Measurements from ENCODE around the gene PLCD4.

The PLCD4 gene

GRCh38 chr2:218582076-218582475 lies 25.6 kb upstream of the PLCD4 start:
- Mint-ChIP-seq H3K4me3 (no peak overlapping the region), H3K4me1 (ENCODE audit: low read depth) (peaks cover 18% of the 10 kb centered on the region), H3K9me3 (no peaks in the 10 kb centered on the region), H3K36me3 (ENCODE audit: low read depth) (peaks cover 48% of the 10 kb centered on the region), H3K27me3 (ENCODE audit: low read depth) (no peaks in the 10 kb centered on the region), H3K27ac (peak overlapping the region; percentile 58)
- peak; percentile 16 for DNase-seq (ENCODE audit: low spot score)

DNA sequence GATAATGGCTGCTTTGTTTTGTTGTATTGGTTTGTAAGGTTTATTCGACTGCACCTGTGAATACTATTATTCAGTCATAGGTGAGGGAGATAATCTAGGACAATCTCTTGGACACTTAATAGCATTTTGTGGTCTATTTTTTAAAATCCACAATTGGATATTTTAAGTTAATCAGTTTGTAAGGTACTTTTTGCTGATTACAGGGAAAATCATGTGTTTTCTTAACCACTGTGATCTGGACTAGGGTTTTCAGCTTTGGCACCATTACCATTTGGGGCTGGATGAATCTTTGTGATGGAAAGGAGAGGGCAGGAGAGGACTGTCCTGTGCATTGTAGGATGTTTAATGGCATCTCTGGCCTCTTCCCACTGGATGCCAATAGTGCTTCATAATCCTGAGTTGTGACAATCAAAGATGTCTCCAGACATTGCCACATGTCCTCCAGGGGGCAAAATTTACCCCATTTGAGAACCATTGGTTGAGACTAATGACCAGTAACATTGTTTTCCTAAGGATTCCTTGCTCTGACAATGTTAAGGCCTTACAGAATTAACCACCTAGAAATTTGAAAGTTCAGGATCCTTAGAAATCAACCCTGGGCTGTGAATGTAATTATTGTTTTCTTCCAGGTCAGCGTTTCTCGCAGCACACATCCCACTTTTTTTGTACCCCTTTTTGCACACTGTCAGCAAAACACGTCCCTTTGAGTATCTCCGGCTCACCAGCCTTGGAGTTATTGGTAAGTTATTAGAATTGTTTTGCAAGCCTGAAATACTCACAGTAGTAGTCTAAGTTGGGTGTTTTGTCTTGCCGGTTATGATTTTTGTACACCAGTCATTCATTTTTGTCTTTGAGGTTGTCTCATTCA lies 23.5 kb upstream of the PLCD4 start:
- H3K9me3 Mint-ChIP-seq: no peaks in the 10 kb centered on the region
- no peak overlapping the region for H3K27ac Mint-ChIP-seq
- no peak for DNase-seq (ENCODE audit: low spot score)

DNA sequence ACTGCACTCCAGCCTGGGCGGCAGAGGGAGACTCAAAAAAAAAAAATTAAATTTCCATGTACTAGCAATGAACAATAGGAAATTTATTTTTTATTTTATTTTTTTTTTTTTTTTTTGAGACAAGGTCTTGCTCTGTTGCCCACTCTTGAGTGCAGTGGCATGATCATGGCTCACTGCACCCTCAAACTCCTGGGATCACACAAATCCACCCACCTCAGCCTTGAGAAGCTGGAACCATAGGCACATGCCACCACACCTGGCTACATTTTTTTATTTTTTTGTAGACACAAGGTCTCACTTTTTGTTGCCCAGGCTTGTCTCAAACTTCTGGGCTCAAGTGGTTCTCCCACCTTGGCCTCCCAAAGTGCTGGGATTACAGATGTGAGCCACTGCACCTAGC lies 22.2 kb upstream of the PLCD4 start:
- Mint-ChIP-seq H3K36me3 (ENCODE audit: low read depth) (peaks cover 58% of the 10 kb centered on the region), H3K27ac (no peak overlapping the region), H3K27me3 (ENCODE audit: low read depth) (no peaks in the 10 kb centered on the region), H3K4me3 (no peak overlapping the region), H3K9me3 (no peaks in the 10 kb centered on the region), H3K4me1 (ENCODE audit: low read depth) (peaks cover 10% of the 10 kb centered on the region)
- DNase-seq (ENCODE audit: low spot score): no peak

More for the DNA sequence above, 23.5 kb upstream of the PLCD4 start:
- no peaks in the 10 kb centered on the region for H3K27me3 Mint-ChIP-seq (ENCODE audit: low read depth)
- H3K4me1 Mint-ChIP-seq (ENCODE audit: low read depth): peaks cover 10% of the 10 kb centered on the region
- no peak overlapping the region for H3K4me3 Mint-ChIP-seq
- peaks cover 53% of the 10 kb centered on the region for H3K36me3 Mint-ChIP-seq (ENCODE audit: low read depth)

DNA sequence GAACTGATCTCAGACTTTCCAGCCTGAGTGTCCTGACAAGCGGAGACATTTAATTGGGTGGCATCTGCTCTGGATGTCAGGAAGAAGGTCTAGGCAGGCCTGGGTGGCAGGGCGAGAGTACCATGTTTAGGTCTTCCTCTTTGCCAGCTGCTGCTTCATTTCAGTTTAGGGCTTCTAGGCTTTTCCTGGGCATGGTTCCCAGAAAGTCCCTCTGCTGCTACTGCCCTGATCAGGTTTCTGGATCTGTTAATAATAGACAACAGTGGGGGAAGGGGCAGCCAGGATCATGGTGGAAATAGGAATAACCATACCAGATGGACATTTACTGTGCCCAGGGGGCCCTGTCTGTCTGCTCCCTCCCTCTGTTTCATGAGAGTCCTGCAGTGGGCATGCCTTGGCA lies 2.3 kb upstream of the PLCD4 start:
- DNase-seq (ENCODE audit: low spot score): no peak
- no peak overlapping the region for H3K4me3 Mint-ChIP-seq
- H3K36me3 Mint-ChIP-seq (ENCODE audit: low read depth): no peaks in the 10 kb centered on the region
- peaks cover 10% of the 10 kb centered on the region for H3K27me3 Mint-ChIP-seq (ENCODE audit: low read depth)
- no peak overlapping the region for H3K27ac Mint-ChIP-seq
- no peaks in the 10 kb centered on the region for H3K9me3 Mint-ChIP-seq
- H3K4me1 Mint-ChIP-seq (ENCODE audit: low read depth): no peaks in the 10 kb centered on the region

DNA sequence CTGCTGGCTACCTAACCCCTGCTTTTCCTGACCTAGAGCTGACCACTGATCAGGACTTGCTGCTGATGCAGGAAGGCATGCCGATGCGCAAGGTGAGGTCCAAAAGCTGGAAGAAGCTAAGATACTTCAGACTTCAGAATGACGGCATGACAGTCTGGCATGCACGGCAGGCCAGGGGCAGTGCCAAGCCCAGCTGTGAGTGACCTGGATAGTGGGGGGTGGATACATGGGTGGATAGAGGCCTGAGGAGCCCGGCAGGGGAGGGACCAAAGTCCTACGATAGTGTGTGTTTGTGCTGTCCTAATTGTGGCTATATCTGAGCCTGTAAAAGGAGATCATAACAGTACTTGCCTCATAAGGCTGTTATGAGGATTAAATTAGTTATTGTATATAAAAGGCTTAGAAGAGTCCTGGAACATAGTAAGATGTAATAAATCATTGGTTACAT lies 8.2 kb downstream of the PLCD4 start:
- H3K4me3 Mint-ChIP-seq: no peak overlapping the region

GRCh38 chr2:218618102-218618860 lies 10.6 kb downstream of the PLCD4 start:
- DNase-seq (ENCODE audit: low spot score): no peak
- Mint-ChIP-seq H3K36me3 (ENCODE audit: low read depth) (no peaks in the 10 kb centered on the region), H3K27ac (no peak overlapping the region), H3K27me3 (ENCODE audit: low read depth) (no peaks in the 10 kb centered on the region), H3K4me1 (ENCODE audit: low read depth) (no peaks in the 10 kb centered on the region), H3K9me3 (no peaks in the 10 kb centered on the region), H3K4me3 (no peak overlapping the region)

More for the DNA sequence above, 8.2 kb downstream of the PLCD4 start:
- Mint-ChIP-seq H3K9me3 (no peaks in the 10 kb centered on the region), H3K27ac (no peak overlapping the region), H3K36me3 (ENCODE audit: low read depth) (no peaks in the 10 kb centered on the region), H3K27me3 (ENCODE audit: low read depth) (no peaks in the 10 kb centered on the region), H3K4me1 (ENCODE audit: low read depth) (no peaks in the 10 kb centered on the region)
- no peak for DNase-seq (ENCODE audit: low spot score)

- Mint-ChIP-seq H3K9me3 (no peaks in the 10 kb centered on the region), H3K4me3 (no peak overlapping the region), H3K4me1 (ENCODE audit: low read depth) (no peaks in the 10 kb centered on the region), H3K27me3 (ENCODE audit: low read depth) (no peaks in the 10 kb centered on the region), H3K36me3 (ENCODE audit: low read depth) (no peaks in the 10 kb centered on the region), H3K27ac (no peak overlapping the region)
- no peak for DNase-seq (ENCODE audit: low spot score)
Observed at GRCh38 chr2:218621007-218621406, 13.3 kb downstream of the PLCD4 start.

GRCh38 chr2:218622606-218623365 lies 15.1 kb downstream of the PLCD4 start:
- Mint-ChIP-seq H3K36me3 (ENCODE audit: low read depth) (no peaks in the 10 kb centered on the region), H3K4me3 (no peak overlapping the region), H3K27me3 (ENCODE audit: low read depth) (no peaks in the 10 kb centered on the region), H3K27ac (no peak overlapping the region), H3K4me1 (ENCODE audit: low read depth) (no peaks in the 10 kb centered on the region), H3K9me3 (no peaks in the 10 kb centered on the region)
- no peak for DNase-seq (ENCODE audit: low spot score)

DNA sequence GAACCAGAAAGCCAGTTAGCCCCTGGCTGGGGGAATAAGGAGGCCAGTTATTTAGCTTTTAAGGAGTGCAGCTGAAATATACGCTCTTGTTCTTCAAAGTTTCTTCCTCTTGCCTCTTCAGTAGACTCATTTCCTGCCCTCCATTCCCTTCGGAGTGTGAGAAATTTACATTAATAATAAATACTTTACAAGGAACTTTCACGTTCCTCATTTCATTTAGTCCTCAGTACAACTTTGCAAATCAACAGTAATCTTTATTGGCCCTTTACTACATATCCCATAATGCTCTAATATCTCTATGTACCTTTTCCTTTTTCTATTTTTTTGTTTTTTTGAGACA lies 15.6 kb downstream of the PLCD4 start:
- Mint-ChIP-seq H3K27ac (no peak overlapping the region), H3K27me3 (ENCODE audit: low read depth) (no peaks in the 10 kb centered on the region), H3K9me3 (no peaks in the 10 kb centered on the region), H3K4me1 (ENCODE audit: low read depth) (no peaks in the 10 kb centered on the region), H3K4me3 (no peak overlapping the region), H3K36me3 (ENCODE audit: low read depth) (no peaks in the 10 kb centered on the region)
- no peak for DNase-seq (ENCODE audit: low spot score)

- H3K36me3 Mint-ChIP-seq (ENCODE audit: low read depth): no peaks in the 10 kb centered on the region
- no peak for DNase-seq (ENCODE audit: low spot score)
- H3K4me1 Mint-ChIP-seq (ENCODE audit: low read depth): no peaks in the 10 kb centered on the region
- H3K27me3 Mint-ChIP-seq (ENCODE audit: low read depth): no peaks in the 10 kb centered on the region
- H3K9me3 Mint-ChIP-seq: no peaks in the 10 kb centered on the region
- H3K27ac Mint-ChIP-seq: no peak overlapping the region
- no peak overlapping the region for H3K4me3 Mint-ChIP-seq
Observed at GRCh38 chr2:218626369-218626768, 18.7 kb downstream of the PLCD4 start.

DNA sequence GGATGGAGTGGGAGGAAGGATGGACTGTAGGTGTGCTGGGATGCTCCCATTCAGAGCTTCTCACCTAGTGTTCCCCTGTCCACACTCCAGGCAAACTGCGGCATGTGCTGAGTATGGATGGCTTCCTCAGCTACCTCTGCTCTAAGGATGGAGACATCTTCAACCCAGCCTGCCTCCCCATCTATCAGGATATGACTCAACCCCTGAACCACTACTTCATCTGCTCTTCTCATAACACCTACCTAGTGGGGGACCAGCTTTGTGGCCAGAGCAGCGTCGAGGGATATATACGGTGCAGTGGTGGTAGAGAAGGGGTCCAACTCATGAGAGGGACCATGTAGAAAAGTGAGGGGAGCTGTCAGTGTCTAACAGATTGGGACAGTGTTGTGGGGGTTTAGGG lies 20.2 kb downstream of the PLCD4 start:
- no peaks in the 10 kb centered on the region for H3K9me3 Mint-ChIP-seq
- DNase-seq (ENCODE audit: low spot score): no peak
- no peaks in the 10 kb centered on the region for H3K36me3 Mint-ChIP-seq (ENCODE audit: low read depth)
- no peak overlapping the region for H3K27ac Mint-ChIP-seq
- H3K4me3 Mint-ChIP-seq: no peak overlapping the region
- no peaks in the 10 kb centered on the region for H3K27me3 Mint-ChIP-seq (ENCODE audit: low read depth)
- no peaks in the 10 kb centered on the region for H3K4me1 Mint-ChIP-seq (ENCODE audit: low read depth)

GRCh38 chr2:218631837-218632236 lies 24.1 kb downstream of the PLCD4 start:
- Mint-ChIP-seq H3K36me3 (ENCODE audit: low read depth) (peaks cover 8% of the 10 kb centered on the region), H3K27me3 (ENCODE audit: low read depth) (no peaks in the 10 kb centered on the region), H3K4me3 (no peak overlapping the region), H3K4me1 (ENCODE audit: low read depth) (no peaks in the 10 kb centered on the region), H3K27ac (no peak overlapping the region), H3K9me3 (no peaks in the 10 kb centered on the region)
- DNase-seq (ENCODE audit: low spot score): no peak

GRCh38 chr2:218635719-218636118 lies 28.0 kb downstream of the PLCD4 start:
- Mint-ChIP-seq H3K4me3 (no peak overlapping the region), H3K27ac (no peak overlapping the region), H3K4me1 (ENCODE audit: low read depth) (no peaks in the 10 kb centered on the region), H3K36me3 (ENCODE audit: low read depth) (peaks cover 36% of the 10 kb centered on the region), H3K9me3 (no peaks in the 10 kb centered on the region), H3K27me3 (ENCODE audit: low read depth) (no peaks in the 10 kb centered on the region)
- no peak for DNase-seq (ENCODE audit: low spot score)

DNA sequence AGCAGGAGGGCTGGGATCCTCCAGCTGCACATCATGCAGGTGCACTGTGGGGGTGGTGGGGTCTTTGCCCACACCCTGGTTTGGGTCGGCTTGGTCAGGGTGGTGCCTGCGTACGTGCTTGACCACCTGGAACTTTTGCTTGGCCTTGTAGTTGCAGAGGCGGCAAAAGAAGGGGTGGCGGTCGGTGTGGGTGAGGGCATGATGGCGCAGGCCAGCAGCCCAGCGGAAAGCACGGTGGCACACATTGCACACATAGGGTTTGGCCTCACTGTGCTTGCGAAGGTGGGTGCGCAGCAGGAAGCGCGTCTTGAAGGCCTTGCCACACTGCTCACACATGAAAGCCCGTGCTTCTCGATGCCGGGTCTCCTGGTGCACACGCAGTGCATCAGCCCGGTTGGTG lies 30.7 kb downstream of the PLCD4 start:
- peaks cover 43% of the 10 kb centered on the region for H3K36me3 Mint-ChIP-seq (ENCODE audit: low read depth)
- no peak overlapping the region for H3K4me3 Mint-ChIP-seq
- H3K4me1 Mint-ChIP-seq (ENCODE audit: low read depth): no peaks in the 10 kb centered on the region
- no peak for DNase-seq (ENCODE audit: low spot score)
- H3K27me3 Mint-ChIP-seq (ENCODE audit: low read depth): no peaks in the 10 kb centered on the region
- H3K9me3 Mint-ChIP-seq: no peaks in the 10 kb centered on the region
- no peak overlapping the region for H3K27ac Mint-ChIP-seq

Data from T-helper 2 cell treated with Interferon-gamma antibody and Interleukin-4, amounts not matched to agents 5 μg/mL and 100 μg/mL, for 36 hours (primary cell).